Mucosa of descending colon (tissue), 3 donors: ENCODE measurements around the gene GRM6. TPM values are rescaled to one million over a fixed set of nuclear protein-coding genes. Genes with fewer than 3 reads are reported as not detected.

ENCODE experiments used
- ATAC-seq: fragments of 200-7000 bp; cut with Tn5 transposase; one replicate; pipeline ENCODE4 v1.9.1; 2020; ENCODE audit warnings: mild to moderate bottlenecking, moderate library complexity
- DNase-seq, 3 donors: peaks; one replicate each; pipeline ENCODE4 v3.0.0-alpha.2; 2020
- H3K36me3 ChIP-seq: fragments of 200-600 bp; one replicate; pipeline ENCODE4 v1.8.0; 2021; ENCODE audit warnings: low read depth, mild to moderate bottlenecking
- H3K4me1 ChIP-seq: fragments of 200-600 bp; one replicate; pipeline ENCODE4 v1.8.0; 2021; ENCODE audit warnings: low read depth, mild to moderate bottlenecking
- H3K4me3 ChIP-seq: fragments of 200-600 bp; one replicate; pipeline ENCODE4 v1.8.0; 2021; ENCODE audit warnings: mild to moderate bottlenecking
- H3K9me3 ChIP-seq: fragments of 200-600 bp; one replicate; pipeline ENCODE4 v1.8.0; 2021; ENCODE audit warnings: mild to moderate bottlenecking
- CTCF ChIP-seq: fragments of 200-600 bp; IDR thresholded peaks from one replicate; pipeline ENCODE4 v1.8.0; 2022; ENCODE audit warnings: antibody characterized with exemption, mild to moderate bottlenecking
- intact Hi-C, 2 donors: fragments of 100-400 bp; cut with DNase I in 1 of 2; cut with micrococcal nuclease in 1 of 2; formaldehyde crosslinking; loops; one replicate each; pipeline versions ENCODE4 v1.11.0 to v1.11.1; 2022; cut with DNase I, micrococcal nuclease
- total RNA-seq, 3 donors: library from RNA; stranded (reverse); fragmentation: NEBNext Ultra II Directional in 2 of 3; extraction: Animal tissue kit (Norgen Biotek cat#: 25700) in 2 of 3; gene quantifications; one replicate each; pipeline versions ENCODE4 v1.2.1 to v1.2.4, GENCODE V29; 2021 to 2023
- donor health status: DM: no; HTN: no; CAD: no; lungs with moderate emphysema.
- donor health status: DM: no; HTN: no; CAD: no.
- donor health status: DM: no; HTN: yes; CAD: no.

GRM6 gene
- total RNA-seq, 3 donors from 2014 or later: not detected

- ATAC-seq: no peak
These were observed 11.4 kb upstream of the GRM6 start for GRCh38 chr5:179006564-179006963.

GRCh38 chr5:178998441-178998840, 3.3 kb upstream of the GRM6 start:
- H3K4me3 ChIP-seq: no peak overlapping the region
- no peaks in the 10 kb centered on the region for H3K36me3 ChIP-seq
- no peaks in the 10 kb centered on the region for H3K4me1 ChIP-seq
- H3K9me3 ChIP-seq: peaks cover 9% of the 10 kb centered on the region
- intact Hi-C loops: no loop called here
- DNase-seq: no peak
- no peak for ATAC-seq
- TF ChIP-seq CTCF: no peak

More at GRCh38 chr5:179006564-179006963, 11.4 kb upstream of the GRM6 start:
- no peak overlapping the region for H3K4me3 ChIP-seq
- H3K9me3 ChIP-seq: peaks cover 13% of the 10 kb centered on the region
- TF ChIP-seq CTCF: no peak
- intact Hi-C loops: no loop called here
- no peak for DNase-seq
- no peaks in the 10 kb centered on the region for H3K4me1 ChIP-seq
- H3K36me3 ChIP-seq: no peaks in the 10 kb centered on the region

GRCh38 chr5:178997191-178997590, 2.1 kb upstream of the GRM6 start:
- no peaks in the 10 kb centered on the region for H3K36me3 ChIP-seq
- ATAC-seq (no peak), DNase-seq (no peak)
- H3K4me3 ChIP-seq: no peak overlapping the region
- intact Hi-C loops: no loop called here
- H3K9me3 ChIP-seq: peaks cover 5% of the 10 kb centered on the region
- no peak for TF ChIP-seq CTCF
- no peaks in the 10 kb centered on the region for H3K4me1 ChIP-seq

GRCh38 chr5:178996156-178996555, 1.0 kb upstream of the GRM6 start:
- Histone ChIP-seq H3K4me3 (no peak overlapping the region), H3K4me1 (no peaks in the 10 kb centered on the region), H3K36me3 (no peaks in the 10 kb centered on the region), H3K9me3 (peaks cover 13% of the 10 kb centered on the region)
- ATAC-seq (no peak), DNase-seq (no peak)
- no peak for TF ChIP-seq CTCF
- intact Hi-C loops: no loop called here

- Histone ChIP-seq H3K9me3 (peaks cover 17% of the 10 kb centered on the region), H3K4me3 (no peak overlapping the region), H3K36me3 (no peaks in the 10 kb centered on the region), H3K4me1 (no peaks in the 10 kb centered on the region)
- ATAC-seq: no peak
- no peak for DNase-seq
- intact Hi-C loops: no loop called here
- no peak for TF ChIP-seq CTCF
These were observed 196 bp upstream of the GRM6 start for GRCh38 chr5:178995341-178995690.

GRCh38 chr5:178993955-178994579, 1.1 kb downstream of the GRM6 start:
- TF ChIP-seq CTCF: no peak

More at GRCh38 chr5:178993955-178994579, 1.1 kb downstream of the GRM6 start:
- intact Hi-C loops: no loop called here
- no peaks in the 10 kb centered on the region for H3K36me3 ChIP-seq
- H3K4me1 ChIP-seq: no peaks in the 10 kb centered on the region
- no peak overlapping the region for H3K4me3 ChIP-seq
- DNase-seq (no peak), ATAC-seq (no peak)
- H3K9me3 ChIP-seq: peaks cover 27% of the 10 kb centered on the region
